MV-4-11 (cell line): ENCODE results near the gene GEMIN4.
"Not testable (repeated sequence)": the region's sequence is repeated elsewhere in the genome, so short reads cannot be mapped to it uniquely, and the experiment has no call there.

Experiments used
- DNase-seq: peaks from one replicate; lab custom pipeline; 2025; lab: John Stamatoyannopoulos, UW

GEMIN4 gene

GRCh38 chr17:778096-778495 lies 26.0 kb upstream of the GEMIN4 start:
- DNase-seq = no peak

- no peak for DNase-seq
Observed at GRCh38 chr17:774313-774584, 22.2 kb upstream of the GEMIN4 start.

GRCh38 chr17:773467-774312 lies 21.6 kb upstream of the GEMIN4 start:
- DNase-seq = no peak

GRCh38 chr17:773016-773415 lies 21.0 kb upstream of the GEMIN4 start:
- DNase-seq = no peak

- DNase-seq = no peak
Observed at GRCh38 chr17:767076-767475, 15.0 kb upstream of the GEMIN4 start.

GRCh38 chr17:760371-760770 lies 8.3 kb upstream of the GEMIN4 start:
- no peak for DNase-seq

GRCh38 chr17:759964-760363 lies 7.9 kb upstream of the GEMIN4 start:
- no peak for DNase-seq

- DNase-seq = not testable (repeated sequence)
Observed at GRCh38 chr17:756010-756567, 4.0 kb upstream of the GEMIN4 start.

GRCh38 chr17:755319-755961 lies 3.4 kb upstream of the GEMIN4 start:
- DNase-seq = not testable (repeated sequence)

GRCh38 chr17:753418-753817 lies 1.4 kb upstream of the GEMIN4 start:
- peak; percentile 25 for DNase-seq

GRCh38 chr17:752620-753219 lies 656 bp upstream of the GEMIN4 start:
- DNase-seq = no peak

GRCh38 chr17:751269-752001 lies 629 bp downstream of the GEMIN4 start:
- peak; percentile 48 for DNase-seq

- DNase-seq = no peak
Observed at GRCh38 chr17:750431-751037, 1.5 kb downstream of the GEMIN4 start.

- DNase-seq = not testable (repeated sequence)
Observed at GRCh38 chr17:749359-749758, 2.7 kb downstream of the GEMIN4 start.

- not testable (repeated sequence) for DNase-seq
Observed at GRCh38 chr17:748604-749003, 3.5 kb downstream of the GEMIN4 start.

- no peak for DNase-seq
Observed at GRCh38 chr17:746783-747629, 5.1 kb downstream of the GEMIN4 start.

GRCh38 chr17:746181-746580 lies 5.9 kb downstream of the GEMIN4 start:
- no peak for DNase-seq

GRCh38 chr17:745406-745805 lies 6.7 kb downstream of the GEMIN4 start:
- DNase-seq = no peak

- DNase-seq = no peak
Observed at GRCh38 chr17:744937-745336, 7.1 kb downstream of the GEMIN4 start.

GRCh38 chr17:743139-743538 lies 8.9 kb downstream of the GEMIN4 start:
- no peak for DNase-seq
